Measurements from ENCODE around the gene TRIM39. TPM values are rescaled to one million over a fixed set of nuclear protein-coding genes. Genes with fewer than 3 reads are reported as not detected.

The TRIM39 gene
- total and polyA plus RNA-seq, 2 of the 13 experiments (the other 11 are each of a cell fraction or from before 2014, with no cell fraction given): 7.7 to 14.6 TPM

GRCh38 chr6:30344868-30345671 lies 18.3 kb downstream of the TRIM39 start, which contains the start of gene RPP21 (continued):
- TF ChIP-seq, protein P1, sequence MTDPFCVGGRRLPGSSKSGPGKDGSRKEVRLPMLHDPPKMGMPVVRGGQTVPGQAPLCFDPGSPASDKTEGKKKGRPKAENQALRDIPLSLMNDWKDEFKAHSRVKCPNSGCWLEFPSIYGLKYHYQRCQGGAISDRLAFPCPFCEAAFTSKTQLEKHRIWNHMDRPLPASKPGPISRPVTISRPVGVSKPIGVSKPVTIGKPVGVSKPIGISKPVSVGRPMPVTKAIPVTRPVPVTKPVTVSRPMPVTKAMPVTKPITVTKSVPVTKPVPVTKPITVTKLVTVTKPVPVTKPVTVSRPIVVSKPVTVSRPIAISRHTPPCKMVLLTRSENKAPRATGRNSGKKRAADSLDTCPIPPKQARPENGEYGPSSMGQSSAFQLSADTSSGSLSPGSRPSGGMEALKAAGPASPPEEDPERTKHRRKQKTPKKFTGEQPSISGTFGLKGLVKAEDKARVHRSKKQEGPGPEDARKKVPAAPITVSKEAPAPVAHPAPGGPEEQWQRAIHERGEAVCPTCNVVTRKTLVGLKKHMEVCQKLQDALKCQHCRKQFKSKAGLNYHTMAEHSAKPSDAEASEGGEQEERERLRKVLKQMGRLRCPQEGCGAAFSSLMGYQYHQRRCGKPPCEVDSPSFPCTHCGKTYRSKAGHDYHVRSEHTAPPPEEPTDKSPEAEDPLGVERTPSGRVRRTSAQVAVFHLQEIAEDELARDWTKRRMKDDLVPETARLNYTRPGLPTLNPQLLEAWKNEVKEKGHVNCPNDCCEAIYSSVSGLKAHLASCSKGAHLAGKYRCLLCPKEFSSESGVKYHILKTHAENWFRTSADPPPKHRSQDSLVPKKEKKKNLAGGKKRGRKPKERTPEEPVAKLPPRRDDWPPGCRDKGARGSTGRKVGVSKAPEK (CRISPR knock-in tag; IDR thresholded peaks at IDR 0.05; ENCODE audit: borderline replicate concordance): no peak
- peak; percentile 97 for TF ChIP-seq ZNF143 (CRISPR knock-in tag; IDR thresholded peaks at IDR 0.05)
- peak; percentile 94 for TF ChIP-seq ZNF263 (CRISPR knock-in tag; IDR thresholded peaks at IDR 0.05)
- peak; percentile 91; the same call in 1 of the 2 replicates for TF ChIP-seq ZFYVE20 (CRISPR knock-in tag; IDR thresholded peaks at IDR 0.05; ENCODE audit: borderline replicate concordance, low read depth)
- no peak; the same call in 1 of the 2 replicates for TF ChIP-seq STAG1 (CRISPR knock-in tag; IDR thresholded peaks at IDR 0.05)
- peak; percentile 88 for TF ChIP-seq ZNF792 (CRISPR knock-in tag; IDR thresholded peaks at IDR 0.05)
- TF ChIP-seq SYNCRIP (IDR thresholded peaks at IDR 0.05; ENCODE audit: insufficient read depth, low read depth, low read length): no peak
- 0 out of 2 replicates have a peak, but pooled peaks have one; percentile 66 for TF ChIP-seq ZNF468 (CRISPR knock-in tag; IDR thresholded peaks at IDR 0.05)
- peak; percentile 33; the same call in 1 of the 2 replicates for TF ChIP-seq ZC3H13 (CRISPR knock-in tag; IDR thresholded peaks at IDR 0.05)
- TF ChIP-seq ZNF235 (CRISPR knock-in tag; IDR thresholded peaks at IDR 0.05; ENCODE audit: borderline replicate concordance): no peak; the same call in 1 of the 2 replicates
- TF ChIP-seq, protein P2, sequence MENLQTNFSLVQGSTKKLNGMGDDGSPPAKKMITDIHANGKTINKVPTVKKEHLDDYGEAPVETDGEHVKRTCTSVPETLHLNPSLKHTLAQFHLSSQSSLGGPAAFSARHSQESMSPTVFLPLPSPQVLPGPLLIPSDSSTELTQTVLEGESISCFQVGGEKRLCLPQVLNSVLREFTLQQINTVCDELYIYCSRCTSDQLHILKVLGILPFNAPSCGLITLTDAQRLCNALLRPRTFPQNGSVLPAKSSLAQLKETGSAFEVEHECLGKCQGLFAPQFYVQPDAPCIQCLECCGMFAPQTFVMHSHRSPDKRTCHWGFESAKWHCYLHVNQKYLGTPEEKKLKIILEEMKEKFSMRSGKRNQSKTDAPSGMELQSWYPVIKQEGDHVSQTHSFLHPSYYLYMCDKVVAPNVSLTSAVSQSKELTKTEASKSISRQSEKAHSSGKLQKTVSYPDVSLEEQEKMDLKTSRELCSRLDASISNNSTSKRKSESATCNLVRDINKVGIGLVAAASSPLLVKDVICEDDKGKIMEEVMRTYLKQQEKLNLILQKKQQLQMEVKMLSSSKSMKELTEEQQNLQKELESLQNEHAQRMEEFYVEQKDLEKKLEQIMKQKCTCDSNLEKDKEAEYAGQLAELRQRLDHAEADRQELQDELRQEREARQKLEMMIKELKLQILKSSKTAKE (CRISPR knock-in tag; IDR thresholded peaks at IDR 0.05; ENCODE audit: borderline replicate concordance): peak; percentile 15; the same call in 1 of the 2 replicates
- TF ChIP-seq SIN3B (IDR thresholded peaks at IDR 0.05; ENCODE audit: low read length): no peak
- no peak; the same call in 1 of the 2 replicates for TF ChIP-seq ETV6 (CRISPR knock-in tag; conservative IDR thresholded peaks at IDR 0.05)
- TF ChIP-seq, protein P3, sequence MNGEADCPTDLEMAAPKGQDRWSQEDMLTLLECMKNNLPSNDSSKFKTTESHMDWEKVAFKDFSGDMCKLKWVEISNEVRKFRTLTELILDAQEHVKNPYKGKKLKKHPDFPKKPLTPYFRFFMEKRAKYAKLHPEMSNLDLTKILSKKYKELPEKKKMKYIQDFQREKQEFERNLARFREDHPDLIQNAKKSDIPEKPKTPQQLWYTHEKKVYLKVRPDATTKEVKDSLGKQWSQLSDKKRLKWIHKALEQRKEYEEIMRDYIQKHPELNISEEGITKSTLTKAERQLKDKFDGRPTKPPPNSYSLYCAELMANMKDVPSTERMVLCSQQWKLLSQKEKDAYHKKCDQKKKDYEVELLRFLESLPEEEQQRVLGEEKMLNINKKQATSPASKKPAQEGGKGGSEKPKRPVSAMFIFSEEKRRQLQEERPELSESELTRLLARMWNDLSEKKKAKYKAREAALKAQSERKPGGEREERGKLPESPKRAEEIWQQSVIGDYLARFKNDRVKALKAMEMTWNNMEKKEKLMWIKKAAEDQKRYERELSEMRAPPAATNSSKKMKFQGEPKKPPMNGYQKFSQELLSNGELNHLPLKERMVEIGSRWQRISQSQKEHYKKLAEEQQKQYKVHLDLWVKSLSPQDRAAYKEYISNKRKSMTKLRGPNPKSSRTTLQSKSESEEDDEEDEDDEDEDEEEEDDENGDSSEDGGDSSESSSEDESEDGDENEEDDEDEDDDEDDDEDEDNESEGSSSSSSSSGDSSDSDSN (CRISPR knock-in tag; IDR thresholded peaks at IDR 0.05): peak; percentile 95
- TF ChIP-seq CERS6 (CRISPR knock-in tag; IDR thresholded peaks at IDR 0.05): no peak
- TF ChIP-seq ZNF510 (CRISPR knock-in tag; IDR thresholded peaks at IDR 0.05; ENCODE audit: low read depth): no peak
